MM.1S (cell line): ENCODE results near the gene CCDC85C.

Experiments used
- DNase-seq: peaks from one replicate; pipeline ENCODE4 v3.0.0-alpha.2; 2015
- H2AFZ ChIP-seq: fragments of 300-600 bp; sonication (generic); 2 replicates; pipeline ENCODE4 v1.6.0; 2016; ENCODE audit warnings: antibody characterized with exemption, low read length
- H3F3A ChIP-seq: fragments of 300-600 bp; sonication (generic); 2 replicates; pipeline ENCODE4 v1.6.1; 2016; ENCODE audit warnings: mild to moderate bottlenecking, antibody characterized with exemption, low read length, moderate library complexity, mixed read lengths; ENCODE audit not compliant: insufficient read depth
- H3K27ac ChIP-seq: fragments of 300-600 bp; sonication (generic); 2 replicates; pipeline ENCODE4 v1.5.1; 2016; ENCODE audit warnings: mild to moderate bottlenecking, low read length
- H3K27me3 ChIP-seq: fragments of 300-600 bp; sonication (generic); replicated peaks from 2 replicates; pipeline ENCODE4 v1.6.0; 2016; ENCODE audit warnings: low read length; ENCODE audit not compliant: insufficient read depth
- H3K36me3 ChIP-seq: fragments of 300-600 bp; sonication (generic); replicated peaks from 2 replicates; pipeline ENCODE4 v1.6.1; 2016; ENCODE audit warnings: mild to moderate bottlenecking, low read length, mixed read lengths; ENCODE audit not compliant: insufficient read depth
- H3K4me1 ChIP-seq: fragments of 300-600 bp; sonication (generic); 2 replicates; pipeline ENCODE4 v1.6.1; 2016; ENCODE audit warnings: low read length, mixed read lengths
- H3K4me2 ChIP-seq: fragments of 300-600 bp; sonication (generic); 2 replicates; pipeline ENCODE4 v1.6.0; 2016; ENCODE audit warnings: low read depth, low read length
- H3K4me3 ChIP-seq: fragments of 300-600 bp; sonication (generic); 2 replicates; pipeline ENCODE4 v1.5.1; 2016; ENCODE audit warnings: low read length, mixed read lengths
- H3K79me2 ChIP-seq: fragments of 300-600 bp; sonication (generic); 2 replicates; pipeline ENCODE4 v1.6.1; 2016; ENCODE audit warnings: mixed run types, low read length, mixed read lengths
- H3K9ac ChIP-seq: fragments of 300-600 bp; sonication (generic); 2 replicates; pipeline ENCODE4 v1.6.1; 2016; ENCODE audit warnings: low read length, mixed read lengths
- H3K9me2 ChIP-seq: fragments of 300-600 bp; sonication (generic); replicated peaks from 2 replicates; pipeline ENCODE4 v1.6.1; 2016; ENCODE audit warnings: mild to moderate bottlenecking, low read length, mixed read lengths; ENCODE audit not compliant: insufficient read depth
- H3K9me3 ChIP-seq: fragments of 300-600 bp; sonication (generic); replicated peaks from 2 replicates; pipeline ENCODE4 v1.6.1; 2016; ENCODE audit warnings: mild to moderate bottlenecking, low read length, mixed read lengths; ENCODE audit not compliant: insufficient read depth
- H4K20me1 ChIP-seq: fragments of 300-600 bp; sonication (generic); 2 replicates; pipeline ENCODE4 v1.6.1; 2016; ENCODE audit warnings: mild to moderate bottlenecking, low read length, moderate library complexity, mixed read lengths; ENCODE audit not compliant: insufficient read depth
- EZH2 ChIP-seq: fragments of 300-600 bp; sonication (generic); optimal IDR thresholded peaks from 2 replicates; pipeline ENCODE3; 2017; ENCODE audit warnings: low read depth, mild to moderate bottlenecking, antibody characterized with exemption, low read length, mixed read lengths
- EZH2phosphoT487 ChIP-seq: fragments of 300-600 bp; sonication (generic); IDR thresholded peaks from 2 replicates; pipeline ENCODE4 v1.6.1; 2018; ENCODE audit warnings: antibody characterized with exemption, low read length
- TF ChIP-seq, protein P1 (sequence below): fragments of 300-600 bp; sonication (generic); IDR thresholded peaks from 2 replicates; pipeline ENCODE4 v1.5.1; 2016; ENCODE audit warnings: antibody characterized with exemption, low read length, mixed read lengths

CCDC85C gene

GRCh38 chr14:99573000-99573330 lies 31.0 kb downstream of the CCDC85C start:
- H3K27me3 ChIP-seq: no peaks in the 10 kb centered on the region
- H3K9me3 ChIP-seq: no peaks in the 10 kb centered on the region
- H3K4me3 ChIP-seq: no peak overlapping the region
- no peak overlapping the region for H3K9ac ChIP-seq
- no peaks in the 10 kb centered on the region for H3K9me2 ChIP-seq
- no peaks in the 10 kb centered on the region for H4K20me1 ChIP-seq
- H3F3A ChIP-seq: no peaks in the 10 kb centered on the region
- TF ChIP-seq EZH2: no peak
- TF ChIP-seq, protein P1, sequence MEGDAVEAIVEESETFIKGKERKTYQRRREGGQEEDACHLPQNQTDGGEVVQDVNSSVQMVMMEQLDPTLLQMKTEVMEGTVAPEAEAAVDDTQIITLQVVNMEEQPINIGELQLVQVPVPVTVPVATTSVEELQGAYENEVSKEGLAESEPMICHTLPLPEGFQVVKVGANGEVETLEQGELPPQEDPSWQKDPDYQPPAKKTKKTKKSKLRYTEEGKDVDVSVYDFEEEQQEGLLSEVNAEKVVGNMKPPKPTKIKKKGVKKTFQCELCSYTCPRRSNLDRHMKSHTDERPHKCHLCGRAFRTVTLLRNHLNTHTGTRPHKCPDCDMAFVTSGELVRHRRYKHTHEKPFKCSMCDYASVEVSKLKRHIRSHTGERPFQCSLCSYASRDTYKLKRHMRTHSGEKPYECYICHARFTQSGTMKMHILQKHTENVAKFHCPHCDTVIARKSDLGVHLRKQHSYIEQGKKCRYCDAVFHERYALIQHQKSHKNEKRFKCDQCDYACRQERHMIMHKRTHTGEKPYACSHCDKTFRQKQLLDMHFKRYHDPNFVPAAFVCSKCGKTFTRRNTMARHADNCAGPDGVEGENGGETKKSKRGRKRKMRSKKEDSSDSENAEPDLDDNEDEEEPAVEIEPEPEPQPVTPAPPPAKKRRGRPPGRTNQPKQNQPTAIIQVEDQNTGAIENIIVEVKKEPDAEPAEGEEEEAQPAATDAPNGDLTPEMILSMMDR: no peak
- no peak for TF ChIP-seq EZH2phosphoT487
- H3K27ac ChIP-seq: no peak overlapping the region
- no peak for DNase-seq
- H3K4me1 ChIP-seq: no peaks in the 10 kb centered on the region
- H2AFZ ChIP-seq: no peak overlapping the region
- H3K36me3 ChIP-seq: no peaks in the 10 kb centered on the region
- no peak overlapping the region for H3K4me2 ChIP-seq
- H3K79me2 ChIP-seq: no peaks in the 10 kb centered on the region

- Histone ChIP-seq H3F3A (no peaks in the 10 kb centered on the region), H3K9me3 (no peaks in the 10 kb centered on the region), H3K9me2 (no peaks in the 10 kb centered on the region), H4K20me1 (no peaks in the 10 kb centered on the region), H3K4me3 (no peak overlapping the region), H3K4me2 (no peak overlapping the region), H3K27me3 (no peaks in the 10 kb centered on the region), H3K27ac (no peak overlapping the region), H3K36me3 (no peaks in the 10 kb centered on the region), H3K9ac (no peak overlapping the region), H3K4me1 (no peaks in the 10 kb centered on the region), H3K79me2 (no peaks in the 10 kb centered on the region), H2AFZ (no peak overlapping the region)
- no peak for TF ChIP-seq EZH2phosphoT487
- no peak for TF ChIP-seq EZH2
- TF ChIP-seq, protein P1: no peak
- DNase-seq: no peak
Observed at GRCh38 chr14:99572173-99572999, 31.6 kb downstream of the CCDC85C start.

- no peaks in the 10 kb centered on the region for H4K20me1 ChIP-seq
- H3K79me2 ChIP-seq: no peaks in the 10 kb centered on the region
- TF ChIP-seq EZH2phosphoT487 (no peak), EZH2 (no peak)
- TF ChIP-seq, protein P1: no peak
- H3K27ac ChIP-seq: no peak overlapping the region
- DNase-seq: no peak
- no peaks in the 10 kb centered on the region for H3F3A ChIP-seq
- H3K9me3 ChIP-seq: no peaks in the 10 kb centered on the region
- no peak overlapping the region for H3K4me2 ChIP-seq
- H3K9me2 ChIP-seq: no peaks in the 10 kb centered on the region
- H2AFZ ChIP-seq: no peak overlapping the region
- no peaks in the 10 kb centered on the region for H3K36me3 ChIP-seq
- H3K27me3 ChIP-seq: no peaks in the 10 kb centered on the region
- H3K4me1 ChIP-seq: no peaks in the 10 kb centered on the region
- H3K4me3 ChIP-seq: no peak overlapping the region
- no peak overlapping the region for H3K9ac ChIP-seq
Observed at GRCh38 chr14:99571303-99571986, 32.6 kb downstream of the CCDC85C start.
